Measurements from ENCODE around the gene ZNF714.

ZNF714 gene
- long read RNA-seq, full-length matches to known transcripts = 13 of 65 reads
- long read RNA-seq, partial matches to known transcripts = 5 of 65 reads
- long read RNA-seq, other reads (novel, unspliced or antisense) = 47 of 65 reads

DNA sequence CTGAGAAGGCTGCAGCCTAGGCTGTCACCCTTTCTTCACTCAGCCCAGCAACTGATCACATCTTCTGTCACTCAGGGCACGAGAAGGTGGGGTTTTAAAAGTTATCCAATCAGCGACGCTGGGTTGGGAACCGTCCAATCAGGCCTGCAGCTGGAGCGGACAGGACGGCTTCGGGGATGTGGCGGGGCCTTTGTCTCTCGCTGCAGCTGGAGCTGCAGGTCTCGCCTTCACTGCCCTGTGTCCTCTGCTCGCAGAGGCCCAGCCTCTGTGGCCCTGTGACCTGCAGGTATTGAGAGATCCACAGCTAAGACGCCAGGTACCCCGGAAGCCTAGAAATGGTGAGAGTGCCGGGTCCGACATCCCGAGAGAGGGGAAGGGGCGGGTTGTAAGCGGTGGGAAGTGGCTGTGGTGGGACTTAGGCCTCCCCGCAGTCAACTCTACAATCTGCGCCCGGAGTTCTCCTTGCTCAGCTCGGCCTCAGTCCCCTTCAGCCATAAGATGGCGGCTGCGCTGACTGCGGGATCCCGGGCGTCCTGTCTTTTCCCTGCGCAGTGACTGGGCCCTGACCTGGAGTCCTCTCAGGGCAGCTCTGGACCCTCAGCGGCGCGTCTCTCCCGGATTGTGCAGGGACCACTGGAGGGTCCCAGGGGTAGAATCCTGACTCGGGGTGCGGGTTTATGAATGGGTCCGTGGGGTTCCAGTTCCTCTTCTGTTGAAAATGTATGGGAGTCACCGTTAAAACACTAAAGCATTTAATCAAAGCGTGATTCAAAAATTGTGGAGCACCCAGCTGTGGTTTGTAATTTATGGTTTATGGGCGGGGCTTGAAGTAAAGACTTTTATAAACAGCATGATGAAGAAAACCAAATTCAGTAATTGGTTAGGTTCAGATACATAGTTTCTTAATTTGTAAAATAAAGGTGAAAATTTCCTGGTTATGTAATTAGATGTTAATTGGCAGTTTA, at the start of gene ZNF714:
Gene ZNF714, plus strand, starts transcription at position 193 of the 965 bp plus-strand sequence. CDS start 16,066 bp downstream, outside the sequence.
- peak; percentile 65 to 89 for DNase-seq (ENCODE audit: low read depth in 1 of 2, low spot score in 1 of 2)
- Histone ChIP-seq H3K27me3 (ENCODE audit: insufficient read depth, poor library complexity, severe bottlenecking) (no peaks in the 10 kb centered on the region), H3K4me3 (replicated peaks; ENCODE audit: insufficient read depth, low read length) (peak within 1 kb of the TSS; percentile 62), H3K27ac (replicated peaks) (peak within 1 kb of the TSS; percentile 83)
- TF ChIP-seq POLR2AphosphoS5 (IDR thresholded peaks at IDR 0.05; ENCODE audit: low read depth) = peak; percentile 71; the same call in 1 of the 2 replicates
- 0 out of 2 replicates have a peak, but pooled peaks have one; percentile 13 for TF ChIP-seq SPI1 (IDR thresholded peaks at IDR 0.05; ENCODE audit: borderline replicate concordance, low read depth)
- no peak for TF ChIP-seq REST (IDR thresholded peaks at IDR 0.05; ENCODE audit: insufficient replicate concordance, low read depth)

- no peak overlapping the region for H3K27ac ChIP-seq (replicated peaks)
- H3K4me3 ChIP-seq (replicated peaks; ENCODE audit: insufficient read depth, low read length) = no peak overlapping the region
- DNase-seq (ENCODE audit: low read depth in 1 of 2, low spot score in 1 of 2) = no peak
- no peaks in the 10 kb centered on the region for H3K27me3 ChIP-seq (ENCODE audit: insufficient read depth, poor library complexity, severe bottlenecking)
- TF ChIP-seq, protein P1, sequence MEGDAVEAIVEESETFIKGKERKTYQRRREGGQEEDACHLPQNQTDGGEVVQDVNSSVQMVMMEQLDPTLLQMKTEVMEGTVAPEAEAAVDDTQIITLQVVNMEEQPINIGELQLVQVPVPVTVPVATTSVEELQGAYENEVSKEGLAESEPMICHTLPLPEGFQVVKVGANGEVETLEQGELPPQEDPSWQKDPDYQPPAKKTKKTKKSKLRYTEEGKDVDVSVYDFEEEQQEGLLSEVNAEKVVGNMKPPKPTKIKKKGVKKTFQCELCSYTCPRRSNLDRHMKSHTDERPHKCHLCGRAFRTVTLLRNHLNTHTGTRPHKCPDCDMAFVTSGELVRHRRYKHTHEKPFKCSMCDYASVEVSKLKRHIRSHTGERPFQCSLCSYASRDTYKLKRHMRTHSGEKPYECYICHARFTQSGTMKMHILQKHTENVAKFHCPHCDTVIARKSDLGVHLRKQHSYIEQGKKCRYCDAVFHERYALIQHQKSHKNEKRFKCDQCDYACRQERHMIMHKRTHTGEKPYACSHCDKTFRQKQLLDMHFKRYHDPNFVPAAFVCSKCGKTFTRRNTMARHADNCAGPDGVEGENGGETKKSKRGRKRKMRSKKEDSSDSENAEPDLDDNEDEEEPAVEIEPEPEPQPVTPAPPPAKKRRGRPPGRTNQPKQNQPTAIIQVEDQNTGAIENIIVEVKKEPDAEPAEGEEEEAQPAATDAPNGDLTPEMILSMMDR (IDR thresholded peaks at IDR 0.05; ENCODE audit: insufficient read depth, low read length) = no peak
- TF ChIP-seq SPI1 (IDR thresholded peaks at IDR 0.05; ENCODE audit: borderline replicate concordance, low read depth) (no peak), REST (IDR thresholded peaks at IDR 0.05; ENCODE audit: insufficient replicate concordance, low read depth) (no peak), GABPA (IDR thresholded peaks at IDR 0.05; ENCODE audit: low read depth) (no peak), POLR2AphosphoS5 (IDR thresholded peaks at IDR 0.05; ENCODE audit: low read depth) (no peak)
Observed at GRCh38 chr19:21045028-21045427, 37.0 kb upstream of the ZNF714 start.

DNA sequence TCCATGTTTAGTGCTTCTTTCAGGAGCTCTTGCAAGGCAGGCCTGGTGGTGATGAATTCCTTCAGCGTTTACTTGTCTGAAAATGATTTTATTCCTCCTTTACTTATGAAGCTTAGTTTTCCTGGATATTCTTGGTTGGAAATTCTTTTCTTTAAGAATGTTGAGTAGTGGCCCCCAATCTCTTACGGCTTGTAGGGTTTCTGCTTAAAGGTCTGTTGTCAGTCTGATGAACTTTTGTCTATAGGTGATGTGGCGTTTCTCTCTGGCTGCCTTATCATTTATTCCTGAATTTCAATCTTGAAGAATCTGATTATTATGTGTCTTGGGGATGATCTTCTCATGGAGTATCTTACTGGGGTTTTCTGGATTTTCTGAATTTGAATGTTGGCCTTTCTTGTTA, 35.5 kb upstream of the ZNF714 start:
- TF ChIP-seq GABPA (IDR thresholded peaks at IDR 0.05; ENCODE audit: low read depth) = no peak
- TF ChIP-seq, protein P1 (IDR thresholded peaks at IDR 0.05; ENCODE audit: insufficient read depth, low read length) = no peak
- TF ChIP-seq SPI1 (IDR thresholded peaks at IDR 0.05; ENCODE audit: borderline replicate concordance, low read depth) = no peak
- no peak for TF ChIP-seq POLR2AphosphoS5 (IDR thresholded peaks at IDR 0.05; ENCODE audit: low read depth)
- no peak for TF ChIP-seq REST (IDR thresholded peaks at IDR 0.05; ENCODE audit: insufficient replicate concordance, low read depth)
- no peak overlapping the region for H3K4me3 ChIP-seq (replicated peaks; ENCODE audit: insufficient read depth, low read length)
- no peak overlapping the region for H3K27ac ChIP-seq (replicated peaks)
- no peaks in the 10 kb centered on the region for H3K27me3 ChIP-seq (ENCODE audit: insufficient read depth, poor library complexity, severe bottlenecking)
- no peak for DNase-seq (ENCODE audit: low read depth in 1 of 2, low spot score in 1 of 2)
